PFSK-1 (cell line): ENCODE measurements around the gene CAMK2N1. TPM values are rescaled to one million over a fixed set of nuclear protein-coding genes. Genes with fewer than 3 reads are reported as not detected.

ENCODE experiments used
- FOXP2 ChIP-seq: optimal IDR thresholded peaks from 2 replicates; pipeline ENCODE3; 2011; ENCODE audit warnings: borderline replicate concordance, control low read depth, inconsistent platforms; ENCODE audit not compliant: insufficient read depth; ENCODE audit errors: extremely low read length, extremely low read depth
- POLR2AphosphoS5 ChIP-seq: IDR thresholded peaks from 2 replicates; pipeline ENCODE4 v1.6.1; 2012; ENCODE audit warnings: low read depth, mild to moderate bottlenecking, control low read depth, low read length, moderate library complexity
- SIN3A ChIP-seq: IDR thresholded peaks from 2 replicates; pipeline ENCODE4 v1.6.1; 2012; ENCODE audit warnings: mild to moderate bottlenecking, low read length, moderate library complexity, borderline replicate concordance; ENCODE audit not compliant: insufficient read depth
- TAF1 ChIP-seq: IDR thresholded peaks from 2 replicates; pipeline ENCODE4 v1.6.1; 2012; ENCODE audit warnings: low read length, control low read depth, borderline replicate concordance; ENCODE audit not compliant: insufficient read depth
- polyA plus RNA-seq: library from polyadenylated mRNA; unstranded; fragments of >200 nt; gene quantifications from one replicate; pipeline ENCODE4 v1.2.1, GENCODE V29; 2012; ENCODE audit warnings: low read depth, missing spikeins; ENCODE audit not compliant: insufficient read length
- TF ChIP-seq, protein P1 (sequence below), 2 experiments: IDR thresholded peaks; 2 replicates each; pipeline versions ENCODE4 v1.6.1 to v1.8.0; 2011 to 2012; ENCODE audit warnings: low read depth in 2 of 2, low read length in 2 of 2, control low read depth in 1 of 2, inconsistent platforms in 1 of 2, mild to moderate bottlenecking in 1 of 2, moderate library complexity in 1 of 2; ENCODE audit not compliant: insufficient read depth in 1 of 2

Gene CAMK2N1
- 0.24 TPM for polyA plus RNA-seq

GRCh38 chr1:20485527-20486456 lies at the start of gene CAMK2N1:
Gene CAMK2N1, minus strand, starts transcription at chr1:20486210. Its CDS starts 831 bp downstream, at chr1:20485379.
- TF ChIP-seq, protein P1, sequence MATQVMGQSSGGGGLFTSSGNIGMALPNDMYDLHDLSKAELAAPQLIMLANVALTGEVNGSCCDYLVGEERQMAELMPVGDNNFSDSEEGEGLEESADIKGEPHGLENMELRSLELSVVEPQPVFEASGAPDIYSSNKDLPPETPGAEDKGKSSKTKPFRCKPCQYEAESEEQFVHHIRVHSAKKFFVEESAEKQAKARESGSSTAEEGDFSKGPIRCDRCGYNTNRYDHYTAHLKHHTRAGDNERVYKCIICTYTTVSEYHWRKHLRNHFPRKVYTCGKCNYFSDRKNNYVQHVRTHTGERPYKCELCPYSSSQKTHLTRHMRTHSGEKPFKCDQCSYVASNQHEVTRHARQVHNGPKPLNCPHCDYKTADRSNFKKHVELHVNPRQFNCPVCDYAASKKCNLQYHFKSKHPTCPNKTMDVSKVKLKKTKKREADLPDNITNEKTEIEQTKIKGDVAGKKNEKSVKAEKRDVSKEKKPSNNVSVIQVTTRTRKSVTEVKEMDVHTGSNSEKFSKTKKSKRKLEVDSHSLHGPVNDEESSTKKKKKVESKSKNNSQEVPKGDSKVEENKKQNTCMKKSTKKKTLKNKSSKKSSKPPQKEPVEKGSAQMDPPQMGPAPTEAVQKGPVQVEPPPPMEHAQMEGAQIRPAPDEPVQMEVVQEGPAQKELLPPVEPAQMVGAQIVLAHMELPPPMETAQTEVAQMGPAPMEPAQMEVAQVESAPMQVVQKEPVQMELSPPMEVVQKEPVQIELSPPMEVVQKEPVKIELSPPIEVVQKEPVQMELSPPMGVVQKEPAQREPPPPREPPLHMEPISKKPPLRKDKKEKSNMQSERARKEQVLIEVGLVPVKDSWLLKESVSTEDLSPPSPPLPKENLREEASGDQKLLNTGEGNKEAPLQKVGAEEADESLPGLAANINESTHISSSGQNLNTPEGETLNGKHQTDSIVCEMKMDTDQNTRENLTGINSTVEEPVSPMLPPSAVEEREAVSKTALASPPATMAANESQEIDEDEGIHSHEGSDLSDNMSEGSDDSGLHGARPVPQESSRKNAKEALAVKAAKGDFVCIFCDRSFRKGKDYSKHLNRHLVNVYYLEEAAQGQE (IDR thresholded peaks at IDR 0.05; ENCODE audit: insufficient read depth in 1 of 2, low read depth in 2 of 2, low read length in 2 of 2): no peak
- TF ChIP-seq TAF1: no peak
- no peak for TF ChIP-seq FOXP2
- TF ChIP-seq POLR2AphosphoS5: no peak

DNA sequence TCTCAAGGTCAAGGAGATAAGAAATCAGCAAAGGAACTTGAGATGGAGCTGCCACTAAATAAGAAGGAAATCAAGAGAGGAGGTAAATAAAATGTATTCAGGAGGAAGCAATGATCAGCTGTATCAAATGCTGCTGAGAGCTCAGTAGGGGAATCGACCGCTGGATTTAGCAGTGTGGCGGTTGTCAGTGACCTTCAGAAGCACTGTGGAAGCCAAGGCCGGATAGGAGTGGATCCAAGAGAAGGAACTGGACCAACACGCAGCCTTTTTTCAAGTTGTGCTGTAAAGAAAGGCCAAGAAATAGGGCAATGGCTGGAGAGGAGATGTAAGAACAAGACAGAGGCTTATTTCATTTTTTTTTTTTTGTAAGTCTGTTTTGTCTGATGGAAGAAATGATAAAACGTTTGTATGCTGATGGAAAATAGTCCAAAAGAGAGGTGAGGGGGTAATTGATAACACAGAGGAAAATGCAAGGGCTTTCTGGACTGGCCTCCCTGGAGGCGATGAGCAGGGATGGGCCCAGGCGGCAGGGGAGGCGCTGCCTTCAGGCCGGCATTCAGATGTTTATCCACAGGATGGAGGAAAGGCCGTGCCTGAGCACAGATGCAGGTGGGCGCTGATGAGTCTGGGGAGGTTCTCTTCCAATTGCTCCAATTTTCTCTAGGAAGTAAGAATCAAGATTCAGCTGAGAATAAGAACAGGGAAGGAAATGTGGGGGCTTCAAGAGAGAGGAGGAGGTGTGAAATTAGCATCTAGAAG lies 48.8 kb upstream of the CAMK2N1 start:
- TF ChIP-seq FOXP2 (no peak), POLR2AphosphoS5 (no peak), SIN3A (no peak), TAF1 (no peak)
- TF ChIP-seq, protein P1 (IDR thresholded peaks at IDR 0.05; ENCODE audit: insufficient read depth in 1 of 2, low read depth in 2 of 2, low read length in 2 of 2): no peak

DNA sequence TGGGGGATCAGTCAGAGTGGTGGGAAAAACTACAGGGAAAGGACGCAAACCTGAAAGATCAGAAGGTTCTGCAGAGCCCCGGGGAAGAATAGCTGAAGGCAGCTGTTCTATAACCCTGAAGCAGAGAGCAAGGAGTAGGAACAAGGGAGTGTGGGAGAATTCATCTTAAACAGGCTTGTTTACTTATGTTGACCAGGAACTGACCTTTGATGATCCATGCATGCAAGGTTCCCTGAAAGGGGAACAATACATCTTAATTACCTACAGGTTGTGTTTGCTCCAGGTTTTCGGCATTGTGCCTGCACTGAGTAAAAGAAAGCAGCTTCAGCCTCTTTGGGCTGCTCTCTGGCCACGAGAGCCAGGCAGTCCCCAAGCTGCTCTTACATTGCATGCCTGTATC lies 47.6 kb upstream of the CAMK2N1 start:
- TF ChIP-seq FOXP2: no peak
- TF ChIP-seq, protein P1 (IDR thresholded peaks at IDR 0.05; ENCODE audit: insufficient read depth in 1 of 2, low read depth in 2 of 2, low read length in 2 of 2): no peak

GRCh38 chr1:20530901-20531300 lies 44.9 kb upstream of the CAMK2N1 start:
- TF ChIP-seq SIN3A (no peak), TAF1 (no peak)

DNA sequence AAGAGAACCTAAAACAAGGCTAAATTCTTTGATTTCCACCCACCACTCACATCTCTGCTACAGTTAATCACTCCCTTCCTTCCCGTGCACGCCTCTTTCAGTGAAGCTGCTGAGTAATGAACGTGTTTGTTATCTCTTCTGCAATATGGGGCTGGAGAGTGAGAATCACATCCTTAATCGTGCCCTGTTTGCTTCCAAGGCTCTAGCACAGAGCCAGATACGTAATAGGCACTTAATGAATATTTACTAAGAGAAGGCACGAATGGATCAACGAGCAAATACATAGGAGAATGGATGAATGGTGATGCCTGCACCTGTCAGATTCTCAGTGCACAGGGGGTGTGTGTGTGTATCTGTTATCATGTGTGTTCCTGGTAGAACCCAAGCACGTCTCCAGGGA lies 44.3 kb upstream of the CAMK2N1 start:
- no peak for TF ChIP-seq POLR2AphosphoS5
- TF ChIP-seq, protein P1 (IDR thresholded peaks at IDR 0.05; ENCODE audit: insufficient read depth in 1 of 2, low read depth in 2 of 2, low read length in 2 of 2): no peak
- TF ChIP-seq TAF1: no peak
- TF ChIP-seq SIN3A: no peak
- no peak for TF ChIP-seq FOXP2
